Fibroblast of lung (primary cell): ENCODE data around the gene TAS2R42. TPM values are rescaled to one million over a fixed set of nuclear protein-coding genes. Genes with fewer than 3 reads are reported as not detected.

ENCODE experiments used
- DNase-seq, 2 donors: peaks; one replicate each; pipeline versions ENCODE4 v3.0.0 to v3.0.0-alpha.2; 2010; ENCODE audit warnings: low read depth in 2 of 2
- H2AFZ ChIP-seq: 2 replicates; pipeline ENCODE4 v1.5.1; 2012; ENCODE audit warnings: low read length, control low read depth, inconsistent platforms
- H3K27ac ChIP-seq: 2 replicates; pipeline ENCODE4 v1.5.1; 2011; ENCODE audit warnings: low read length, control low read depth; ENCODE audit not compliant: insufficient read depth
- H3K27me3 ChIP-seq: 2 replicates; pipeline ENCODE4 v1.5.1; 2011; ENCODE audit warnings: mild to moderate bottlenecking, low read length; ENCODE audit not compliant: control insufficient read depth, insufficient read depth
- H3K36me3 ChIP-seq: 2 replicates; pipeline ENCODE4 v1.5.1; 2011; ENCODE audit warnings: low read length; ENCODE audit not compliant: control insufficient read depth, insufficient read depth
- H3K4me1 ChIP-seq: 2 replicates; pipeline ENCODE4 v1.5.1; 2011; ENCODE audit warnings: low read length; ENCODE audit not compliant: control insufficient read depth, insufficient read depth; ENCODE audit errors: extremely low read depth
- H3K4me2 ChIP-seq: 2 replicates; pipeline ENCODE4 v1.5.1; 2011; ENCODE audit warnings: low read length, control low read depth; ENCODE audit not compliant: insufficient read depth; ENCODE audit errors: extremely low read depth
- H3K4me3 ChIP-seq, 4 experiments: fragments of 200-600 bp in 1 of 4; sonication (generic) in 1 of 4; replicated peaks in 1 of 4; 2 replicates each; pipeline ENCODE4 v1.5.1; 2011 to 2016; ENCODE audit warnings: low read length in 4 of 4, low read depth in 3 of 4, mild to moderate bottlenecking in 3 of 4, control low read depth in 2 of 4, inconsistent platforms in 1 of 4, mixed read lengths in 1 of 4; ENCODE audit not compliant: insufficient read depth in 1 of 4; ENCODE audit errors: control extremely low read depth in 1 of 4
- H3K79me2 ChIP-seq: 2 replicates; pipeline ENCODE4 v1.5.1; 2012; ENCODE audit warnings: mild to moderate bottlenecking, low read length, inconsistent platforms; ENCODE audit not compliant: control insufficient read depth, insufficient read depth
- H3K9ac ChIP-seq: 2 replicates; pipeline ENCODE4 v1.5.1; 2011; ENCODE audit warnings: mild to moderate bottlenecking, low read length, control low read depth; ENCODE audit not compliant: insufficient read depth
- H3K9me3 ChIP-seq: 2 replicates; pipeline ENCODE4 v1.5.1; 2012; ENCODE audit warnings: low read depth, low read length; ENCODE audit not compliant: control insufficient read depth, insufficient read depth
- H4K20me1 ChIP-seq: 2 replicates; pipeline ENCODE4 v1.5.1; 2011; ENCODE audit warnings: low read length; ENCODE audit not compliant: control insufficient read depth, insufficient read depth; ENCODE audit errors: extremely low read depth
- EZH2 ChIP-seq: IDR thresholded peaks from 2 replicates; pipeline ENCODE4 v1.5.1; 2012; ENCODE audit warnings: low read length, control low read depth, mild to moderate bottlenecking; ENCODE audit errors: missing control alignments
- polyA plus RNA-seq, 2 donors: library from polyadenylated mRNA; depleted of rRNA in 1 of 2; stranded (reverse) in 1 of 2; unstranded in 1 of 2; fragments of >200 nt; gene quantifications; 2 replicates each; pipeline ENCODE4 v1.2.1, GENCODE V29; 2011 to 2012; ENCODE audit warnings: missing spikeins in 1 of 2
- total RNA-seq: library from RNA; depleted of rRNA; stranded (reverse); fragments of >200 nt; gene quantifications from 2 replicates; pipeline ENCODE4 v1.2.1, GENCODE V29; 2014
- TF ChIP-seq, protein P1 (sequence below), 2 donors: IDR thresholded peaks in 1 of 2; conservative IDR thresholded peaks in 1 of 2; 1 replicate in 1 of 2; 2 replicates in 1 of 2; pipeline ENCODE4 v1.5.1; 2011 to 2012; ENCODE audit warnings: low read length in 2 of 2, control low read depth in 1 of 2, inconsistent platforms in 1 of 2, low read depth in 1 of 2, mild to moderate bottlenecking in 1 of 2

TAS2R42 gene
- total and polyA plus RNA-seq, 2 donors (not counting 1 experiment from before 2014, with no cell fraction given) = not detected

DNA sequence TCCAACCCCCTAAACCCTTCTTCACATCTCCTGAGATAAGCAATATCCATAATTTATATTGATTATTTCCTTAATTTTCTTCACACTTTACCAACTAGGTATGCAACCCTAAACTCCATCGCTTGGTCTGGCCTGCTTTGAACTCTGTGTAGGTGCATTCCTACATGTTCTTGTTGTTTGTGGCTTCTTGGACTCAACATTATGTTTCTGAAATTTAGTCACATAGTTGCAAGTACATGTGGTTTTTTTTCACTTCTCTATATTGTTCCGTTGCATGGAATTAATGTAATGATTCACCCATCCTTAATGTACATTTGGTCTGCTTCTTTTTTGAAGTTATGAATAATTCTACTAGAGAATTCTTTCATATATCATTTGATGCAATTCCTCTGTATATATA lies 50.7 kb downstream of the TAS2R42 start:
- Histone ChIP-seq H3K9ac (no peak overlapping the region), H3K27me3 (no peaks in the 10 kb centered on the region)

More for the DNA sequence above, 50.7 kb downstream of the TAS2R42 start:
- Histone ChIP-seq H3K36me3 (no peaks in the 10 kb centered on the region), H3K9me3 (no peaks in the 10 kb centered on the region), H3K4me2 (no peak overlapping the region), H3K4me3 (no peak overlapping the region), H3K79me2 (peaks cover 4% of the 10 kb centered on the region), H3K4me1 (no peaks in the 10 kb centered on the region), H3K27ac (no peak overlapping the region), H4K20me1 (no peaks in the 10 kb centered on the region), H2AFZ (no peak overlapping the region)
- TF ChIP-seq EZH2 = no peak
- TF ChIP-seq, protein P1, sequence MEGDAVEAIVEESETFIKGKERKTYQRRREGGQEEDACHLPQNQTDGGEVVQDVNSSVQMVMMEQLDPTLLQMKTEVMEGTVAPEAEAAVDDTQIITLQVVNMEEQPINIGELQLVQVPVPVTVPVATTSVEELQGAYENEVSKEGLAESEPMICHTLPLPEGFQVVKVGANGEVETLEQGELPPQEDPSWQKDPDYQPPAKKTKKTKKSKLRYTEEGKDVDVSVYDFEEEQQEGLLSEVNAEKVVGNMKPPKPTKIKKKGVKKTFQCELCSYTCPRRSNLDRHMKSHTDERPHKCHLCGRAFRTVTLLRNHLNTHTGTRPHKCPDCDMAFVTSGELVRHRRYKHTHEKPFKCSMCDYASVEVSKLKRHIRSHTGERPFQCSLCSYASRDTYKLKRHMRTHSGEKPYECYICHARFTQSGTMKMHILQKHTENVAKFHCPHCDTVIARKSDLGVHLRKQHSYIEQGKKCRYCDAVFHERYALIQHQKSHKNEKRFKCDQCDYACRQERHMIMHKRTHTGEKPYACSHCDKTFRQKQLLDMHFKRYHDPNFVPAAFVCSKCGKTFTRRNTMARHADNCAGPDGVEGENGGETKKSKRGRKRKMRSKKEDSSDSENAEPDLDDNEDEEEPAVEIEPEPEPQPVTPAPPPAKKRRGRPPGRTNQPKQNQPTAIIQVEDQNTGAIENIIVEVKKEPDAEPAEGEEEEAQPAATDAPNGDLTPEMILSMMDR (conservative IDR thresholded peaks at IDR 0.05 in 1 of 2, IDR thresholded peaks at IDR 0.05 in 1 of 2; ENCODE audit: low read depth in 1 of 2, low read length in 2 of 2) = no peak
- DNase-seq = no peak

Other genes with a start within 250 kb of the TAS2R42 start
- gene TAS2R14, start 247.7 kb downstream of the TAS2R42 start, total RNA-seq = 2.1 and 2.6 TPM in 2 replicates
- gene TAS2R14, start 247.7 kb downstream of the TAS2R42 start, polyA plus RNA-seq = 1.3 and 2.0 TPM in 2 replicates
- 1.3 and 2.3 TPM in 2 replicates for gene TAS2R50, start 200.0 kb downstream of the TAS2R42 start, total RNA-seq
- gene TAS2R50, start 200.0 kb downstream of the TAS2R42 start, polyA plus RNA-seq = not detected in 2 replicates
- 2.1 and 3.3 TPM in 2 replicates for gene TAS2R20, start 188.6 kb downstream of the TAS2R42 start, total RNA-seq
- 0.06 and 0.22 TPM in 2 replicates for gene TAS2R20, start 188.6 kb downstream of the TAS2R42 start, polyA plus RNA-seq
- 3.1 and 5.3 TPM in 2 replicates for gene TAS2R19, start 164.3 kb downstream of the TAS2R42 start, total RNA-seq
- gene TAS2R19, start 164.3 kb downstream of the TAS2R42 start, polyA plus RNA-seq = 0.10 and 0.49 TPM in 2 replicates
- gene TAS2R31, start 155.5 kb downstream of the TAS2R42 start, total RNA-seq = 2.6 and 3.6 TPM in 2 replicates
- gene TAS2R31, start 155.5 kb downstream of the TAS2R42 start, polyA plus RNA-seq = 0.15 and 0.73 TPM in 2 replicates
- 1.5 and 2.0 TPM in 2 replicates for gene TAS2R46, start 124.6 kb downstream of the TAS2R42 start, total RNA-seq
- not detected in 2 replicates for gene TAS2R46, start 124.6 kb downstream of the TAS2R42 start, polyA plus RNA-seq
- 0.99 and 1.0 TPM in 2 replicates for gene TAS2R43, start 94.6 kb downstream of the TAS2R42 start, total RNA-seq
- gene TAS2R43, start 94.6 kb downstream of the TAS2R42 start, polyA plus RNA-seq = not detected in 2 replicates
- gene TAS2R30, start 52.3 kb downstream of the TAS2R42 start, total RNA-seq = 2.6 and 4.0 TPM in 2 replicates
- 0.08 TPM in 1 of 2 replicates, not detected in the other for gene TAS2R30, start 52.3 kb downstream of the TAS2R42 start, polyA plus RNA-seq
- gene SMIM10L1, start 15.7 kb downstream of the TAS2R42 start, total RNA-seq = 4.4 and 4.8 TPM in 2 replicates
- gene SMIM10L1, start 15.7 kb downstream of the TAS2R42 start, polyA plus RNA-seq = 4.8 and 5.5 TPM in 2 replicates
- gene PRB3, start 82.8 kb upstream of the TAS2R42 start, total RNA-seq = not detected in 2 replicates
- not detected in 2 replicates for gene PRB3, start 82.8 kb upstream of the TAS2R42 start, polyA plus RNA-seq
- gene PRB4, start 123.5 kb upstream of the TAS2R42 start, total RNA-seq = not detected in 2 replicates
- gene PRB4, start 123.5 kb upstream of the TAS2R42 start, polyA plus RNA-seq = not detected in 2 replicates
- gene PRB2, start 208.6 kb upstream of the TAS2R42 start, total RNA-seq = not detected in 2 replicates
- gene PRB2, start 208.6 kb upstream of the TAS2R42 start, polyA plus RNA-seq = not detected in 2 replicates